GM23338 (cell line): ENCODE data around the gene EYS. TPM values are rescaled to one million over a fixed set of nuclear protein-coding genes. Genes with fewer than 3 reads are reported as not detected.

Experiments
- ATAC-seq: fragments of 200-7000 bp; cut with Tn5 transposase; 3 replicates; pipeline ENCODE4 v1.9.1; 2020
- DNase-seq: peaks from one replicate; pipeline ENCODE4 v3.0.0-alpha.2; 2015; ENCODE audit warnings: low spot score
- H2AFZ ChIP-seq: fragments of 200-600 bp; sonication (generic); 2 replicates; pipeline ENCODE4 v1.8.0; 2016; ENCODE audit warnings: antibody characterized with exemption, mild to moderate bottlenecking, moderate library complexity
- H3F3A ChIP-seq: fragments of 200-600 bp; sonication (generic); replicated peaks from 2 replicates; pipeline ENCODE4 v1.8.0; 2017; ENCODE audit warnings: antibody characterized with exemption, mixed run types, low read depth
- H3K27ac ChIP-seq: fragments of 200-600 bp; sonication (generic); 2 replicates; pipeline ENCODE4 v1.6.1; 2016; ENCODE audit warnings: low read depth
- H3K27me3 ChIP-seq: fragments of 200-600 bp; sonication (generic); 2 replicates; pipeline ENCODE4 v1.8.0; 2016; ENCODE audit warnings: mild to moderate bottlenecking, mixed run types, moderate library complexity; ENCODE audit not compliant: insufficient read depth
- H3K36me3 ChIP-seq: fragments of 200-600 bp; sonication (generic); 2 replicates; pipeline ENCODE4 v1.8.0; 2016; ENCODE audit warnings: mild to moderate bottlenecking; ENCODE audit not compliant: insufficient read depth
- H3K4me1 ChIP-seq: fragments of 200-600 bp; sonication (generic); 2 replicates; pipeline ENCODE4 v1.8.0; 2016; ENCODE audit warnings: mild to moderate bottlenecking, moderate library complexity; ENCODE audit not compliant: insufficient read depth
- H3K4me2 ChIP-seq: fragments of 200-600 bp; sonication (generic); 2 replicates; pipeline ENCODE4 v1.7.1; 2017; ENCODE audit warnings: mixed run types
- H3K4me3 ChIP-seq: fragments of 200-600 bp; sonication (generic); 2 replicates; pipeline ENCODE4 v1.6.1; 2016; ENCODE audit warnings: mixed run types
- H3K79me2 ChIP-seq: fragments of 200-600 bp; sonication (generic); replicated peaks from 2 replicates; pipeline ENCODE4 v1.8.0; 2017; ENCODE audit warnings: mild to moderate bottlenecking; ENCODE audit not compliant: insufficient read depth
- H3K9me2 ChIP-seq: fragments of 200-600 bp; sonication (generic); 2 replicates; pipeline ENCODE4 v1.8.0; 2017; ENCODE audit not compliant: insufficient read depth
- H4K20me1 ChIP-seq: fragments of 200-600 bp; sonication (generic); replicated peaks from 2 replicates; pipeline ENCODE4 v1.8.0; 2017; ENCODE audit warnings: mild to moderate bottlenecking; ENCODE audit not compliant: insufficient read depth
- H3K27ac Mint-ChIP-seq: 2 replicates; pipeline ENCODE4 v1.8.0; 2020; ENCODE audit warnings: inconsistent platforms, mild to moderate bottlenecking, moderate library complexity, mixed read lengths
- H3K27me3 Mint-ChIP-seq: 3 replicates; pipeline ENCODE4 v1.8.0; 2022; ENCODE audit warnings: low read depth, mild to moderate bottlenecking, moderate library complexity, mixed read lengths, inconsistent platforms; ENCODE audit not compliant: insufficient read depth, poor library complexity
- H3K36me3 Mint-ChIP-seq: 3 replicates; pipeline ENCODE4 v1.8.0; 2021; ENCODE audit warnings: low read depth, mild to moderate bottlenecking, inconsistent platforms, moderate library complexity, mixed read lengths
- H3K4me1 Mint-ChIP-seq: 3 replicates; pipeline ENCODE4 v1.8.0; 2020; ENCODE audit warnings: mild to moderate bottlenecking, inconsistent platforms, mixed read lengths
- H3K4me3 Mint-ChIP-seq: 3 replicates; pipeline ENCODE4 v1.8.0; 2021; ENCODE audit warnings: moderate library complexity, mild to moderate bottlenecking, inconsistent platforms, mixed read lengths
- H3K9me3 Mint-ChIP-seq: 3 replicates; pipeline ENCODE4 v1.8.0; 2020; ENCODE audit warnings: moderate library complexity, mild to moderate bottlenecking, inconsistent platforms, mixed read lengths
- CREB1 ChIP-seq: fragments of 250-450 bp; sonication (Bioruptor Pico); IDR thresholded peaks from 2 replicates; pipeline ENCODE4 v1.5.0; 2020; ENCODE audit warnings: low read depth, mild to moderate bottlenecking, moderate library complexity
- CTCF ChIP-seq, 2 experiments: fragments of 200-600 bp in 1 of 2; sonication (generic) in 1 of 2; conservative IDR thresholded peaks; 2 replicates each; pipeline versions ENCODE4 v1.5.1 to v1.6.1; 2016 to 2017; ENCODE audit warnings: antibody characterized with exemption in 2 of 2, low read depth in 2 of 2, mild to moderate bottlenecking in 2 of 2, moderate library complexity in 1 of 2
- ETS1 ChIP-seq: IDR thresholded peaks from 2 replicates; pipeline ENCODE4 v1.6.1; 2016; ENCODE audit warnings: antibody characterized with exemption
- EZH2 ChIP-seq: fragments of 200-600 bp; sonication (generic); IDR thresholded peaks from one replicate; pipeline ENCODE4 v1.8.0; 2017; ENCODE audit warnings: antibody characterized with exemption, mild to moderate bottlenecking, low read depth; ENCODE audit not compliant: unreplicated experiment
- NANOG ChIP-seq: IDR thresholded peaks from 2 replicates; pipeline ENCODE4 v1.6.1; 2016; ENCODE audit warnings: antibody characterized with exemption, borderline replicate concordance
- POLR2AphosphoS5 ChIP-seq: IDR thresholded peaks from 2 replicates; pipeline ENCODE4 v1.6.1; 2016; ENCODE audit warnings: antibody characterized with exemption, low read depth
- REST ChIP-seq: IDR thresholded peaks from one replicate; pipeline ENCODE4 v1.6.1; 2018; ENCODE audit warnings: antibody characterized with exemption; ENCODE audit not compliant: unreplicated experiment
- ZNF114 ChIP-seq: fragments of 250-450 bp; sonication (Bioruptor Pico); IDR thresholded peaks from 2 replicates; pipeline ENCODE4 v1.5.0; 2020; ENCODE audit warnings: mild to moderate bottlenecking, moderate library complexity
- ZNF331 ChIP-seq: fragments of 250-450 bp; sonication (Bioruptor Pico); IDR thresholded peaks from 2 replicates; pipeline ENCODE4 v1.5.0; 2020; ENCODE audit warnings: low read depth, mild to moderate bottlenecking, moderate library complexity
- polyA plus RNA-seq: library from polyadenylated mRNA; unstranded; fragments of >200 nt; fragmentation: Nextera tagmentation; extraction: Ambion mirVana; gene quantifications from 2 replicates; pipeline ENCODE4 v1.2.1, GENCODE V29; 2016
- total RNA-seq: library from RNA; depleted of rRNA; stranded (reverse); fragments of >200 nt; shearing (Covaris generic); gene quantifications from 2 replicates; pipeline ENCODE4 v1.2.3, GENCODE V29; 2014

Gene EYS
- total and polyA plus RNA-seq, 2 experiments from 2014 or later = 0.38 to 0.52 TPM

- ATAC-seq (no peak), DNase-seq (no peak)
- H3K4me1 Mint-ChIP-seq = no peaks in the 10 kb centered on the region
- no peak overlapping the region for H3K27ac Mint-ChIP-seq
- H3K27me3 Mint-ChIP-seq = no peaks in the 10 kb centered on the region
- no peaks in the 10 kb centered on the region for H4K20me1 ChIP-seq
- H3K9me2 ChIP-seq = no peaks in the 10 kb centered on the region
- H3K79me2 ChIP-seq = no peaks in the 10 kb centered on the region
- no peak overlapping the region for H3K4me3 Mint-ChIP-seq
- peaks cover 3% of the 10 kb centered on the region for H3K9me3 Mint-ChIP-seq
- no peaks in the 10 kb centered on the region for H3K4me1 ChIP-seq
- TF ChIP-seq REST = no peak
- no peak for TF ChIP-seq POLR2AphosphoS5
- no peak for TF ChIP-seq ZNF114
- H3K27ac ChIP-seq = no peak overlapping the region
- no peak overlapping the region for H2AFZ ChIP-seq
- H3K4me3 ChIP-seq = no peak overlapping the region
- H3K36me3 ChIP-seq = no peaks in the 10 kb centered on the region
- no peak overlapping the region for H3K4me2 ChIP-seq
- no peaks in the 10 kb centered on the region for H3F3A ChIP-seq
- no peaks in the 10 kb centered on the region for H3K27me3 ChIP-seq
- H3K36me3 Mint-ChIP-seq = no peaks in the 10 kb centered on the region
These were observed 1546.5 kb downstream of the EYS start for GRCh38 chr6:64160486-64160885.

GRCh38 chr6:64155063-64155462 lies 1552.0 kb downstream of the EYS start:
- H3K27ac ChIP-seq = no peak overlapping the region
- Mint-ChIP-seq H3K9me3 (peaks cover 3% of the 10 kb centered on the region), H3K36me3 (no peaks in the 10 kb centered on the region), H3K4me3 (no peak overlapping the region), H3K4me1 (no peaks in the 10 kb centered on the region), H3K27me3 (no peaks in the 10 kb centered on the region), H3K27ac (no peak overlapping the region)
- no peaks in the 10 kb centered on the region for H3K4me1 ChIP-seq
- H3K36me3 ChIP-seq = no peaks in the 10 kb centered on the region
- no peak overlapping the region for H2AFZ ChIP-seq
- no peaks in the 10 kb centered on the region for H4K20me1 ChIP-seq
- no peaks in the 10 kb centered on the region for H3K9me2 ChIP-seq
- H3K4me3 ChIP-seq = no peak overlapping the region
- ATAC-seq (no peak), DNase-seq (no peak)
- H3K79me2 ChIP-seq = no peaks in the 10 kb centered on the region
- TF ChIP-seq NANOG = no peak
- TF ChIP-seq CTCF (conservative IDR thresholded peaks at IDR 0.05; ENCODE audit: low read depth in 2 of 2) = no peak
- no peak overlapping the region for H3K4me2 ChIP-seq
- no peaks in the 10 kb centered on the region for H3F3A ChIP-seq
- no peaks in the 10 kb centered on the region for H3K27me3 ChIP-seq

GRCh38 chr6:64146876-64147275 lies 1560.2 kb downstream of the EYS start:
- Histone ChIP-seq H3K9me2 (no peaks in the 10 kb centered on the region), H3K27me3 (no peaks in the 10 kb centered on the region), H3K4me3 (no peak overlapping the region), H2AFZ (no peak overlapping the region), H3K27ac (no peak overlapping the region), H3K36me3 (no peaks in the 10 kb centered on the region), H3F3A (no peaks in the 10 kb centered on the region), H3K4me2 (no peak overlapping the region), H3K4me1 (no peaks in the 10 kb centered on the region), H4K20me1 (no peaks in the 10 kb centered on the region), H3K79me2 (no peaks in the 10 kb centered on the region)
- H3K4me1 Mint-ChIP-seq = no peaks in the 10 kb centered on the region
- H3K27ac Mint-ChIP-seq = no peak overlapping the region
- no peaks in the 10 kb centered on the region for H3K9me3 Mint-ChIP-seq
- H3K36me3 Mint-ChIP-seq = no peaks in the 10 kb centered on the region
- no peak for DNase-seq
- no peak for TF ChIP-seq CTCF (conservative IDR thresholded peaks at IDR 0.05; ENCODE audit: low read depth in 2 of 2)
- TF ChIP-seq EZH2 = no peak
- TF ChIP-seq ETS1 = no peak
- no peak for TF ChIP-seq POLR2AphosphoS5
- TF ChIP-seq ZNF331 = no peak
- no peak for TF ChIP-seq NANOG
- TF ChIP-seq CREB1 (CRISPR knock-in tag) = no peak
- H3K27me3 Mint-ChIP-seq = no peaks in the 10 kb centered on the region
- no peak for ATAC-seq
- H3K4me3 Mint-ChIP-seq = no peak overlapping the region
